SU-DHL-6 (cell line): Measurements from ENCODE around the gene KLF18.
"Not testable (repeated sequence)": the region's sequence is repeated elsewhere in the genome, so short reads cannot be mapped to it uniquely, and the experiment has no call there.

Experiments
- H2AFZ ChIP-seq: fragments of 200-600 bp; sonication (generic); 2 replicates; pipeline ENCODE4 v1.6.1; 2014; ENCODE audit warnings: low read depth, mild to moderate bottlenecking, moderate library complexity, mixed read lengths, antibody characterized with exemption, low read length; ENCODE audit not compliant: severe bottlenecking
- H3F3A ChIP-seq: fragments of 200-600 bp; shearing (Covaris generic); 2 replicates; pipeline ENCODE4 v1.6.0; 2016; ENCODE audit warnings: antibody characterized with exemption, mild to moderate bottlenecking; ENCODE audit not compliant: insufficient read depth
- H3K27ac ChIP-seq: fragments of 200-600 bp; sonication (generic); 2 replicates; pipeline ENCODE4 v1.5.1; 2016; ENCODE audit warnings: low read depth, mild to moderate bottlenecking, low read length, moderate library complexity, mixed read lengths
- H3K27me3 ChIP-seq: fragments of 200-600 bp; sonication (generic), shearing (Covaris generic); 2 replicates; pipeline ENCODE4 v1.6.0; 2014; ENCODE audit warnings: mild to moderate bottlenecking, low read length
- H3K36me3 ChIP-seq: fragments of 200-600 bp; sonication (generic); 2 replicates; pipeline ENCODE4 v1.6.1; 2014; ENCODE audit warnings: mild to moderate bottlenecking, low read length, mixed read lengths
- H3K4me2 ChIP-seq: fragments of 300-600, 200-600 bp; shearing (Covaris generic), sonication (generic); 2 replicates; pipeline ENCODE4 v1.6.0; 2014; ENCODE audit warnings: low read length, low read depth, mild to moderate bottlenecking; ENCODE audit not compliant: poor library complexity, severe bottlenecking
- H3K4me3 ChIP-seq: fragments of 200-600 bp; sonication (generic); 2 replicates; pipeline ENCODE4 v1.5.1; 2014; ENCODE audit warnings: antibody characterized with exemption, low read length, mild to moderate bottlenecking, mixed read lengths; ENCODE audit not compliant: insufficient read depth, poor library complexity, severe bottlenecking
- H3K79me2 ChIP-seq: fragments of 200-600 bp; sonication (generic); 2 replicates; pipeline ENCODE4 v1.6.1; 2014; ENCODE audit warnings: mild to moderate bottlenecking, low read length, moderate library complexity; ENCODE audit not compliant: insufficient read depth
- H3K9ac ChIP-seq: fragments of 200-600 bp; sonication (generic); 2 replicates; pipeline ENCODE4 v1.7.0; 2014; ENCODE audit warnings: mild to moderate bottlenecking, low read length
- H3K9me2 ChIP-seq: fragments of 200-600 bp; sonication (generic); replicated peaks from 2 replicates; pipeline ENCODE4 v1.6.1; 2014; ENCODE audit warnings: low read length; ENCODE audit not compliant: insufficient read depth
- H3K9me3 ChIP-seq: fragments of 200-600 bp; sonication (generic); 2 replicates; pipeline ENCODE4 v1.6.1; 2014; ENCODE audit warnings: low read length, mixed read lengths; ENCODE audit not compliant: insufficient read depth
- H4K20me1 ChIP-seq: fragments of 200-600 bp; sonication (generic); 2 replicates; pipeline ENCODE4 v1.6.1; 2014; ENCODE audit warnings: low read depth, mild to moderate bottlenecking, antibody characterized with exemption, low read length, moderate library complexity, mixed read lengths
- EZH2phosphoT487 ChIP-seq: fragments of 200-600 bp; sonication (generic), shearing (Covaris generic); conservative IDR thresholded peaks from 2 replicates; pipeline ENCODE4 v1.6.1; 2018; ENCODE audit warnings: mild to moderate bottlenecking, antibody characterized with exemption, low read length, moderate library complexity, mixed read lengths
- TF ChIP-seq, protein P1 (sequence below): fragments of 200-600 bp; sonication (generic); IDR thresholded peaks from one replicate; pipeline ENCODE4 v1.5.1; 2017; ENCODE audit warnings: antibody characterized with exemption, mild to moderate bottlenecking, low read length, moderate library complexity; ENCODE audit not compliant: insufficient read depth, poor library complexity, severe bottlenecking

Gene KLF18

DNA sequence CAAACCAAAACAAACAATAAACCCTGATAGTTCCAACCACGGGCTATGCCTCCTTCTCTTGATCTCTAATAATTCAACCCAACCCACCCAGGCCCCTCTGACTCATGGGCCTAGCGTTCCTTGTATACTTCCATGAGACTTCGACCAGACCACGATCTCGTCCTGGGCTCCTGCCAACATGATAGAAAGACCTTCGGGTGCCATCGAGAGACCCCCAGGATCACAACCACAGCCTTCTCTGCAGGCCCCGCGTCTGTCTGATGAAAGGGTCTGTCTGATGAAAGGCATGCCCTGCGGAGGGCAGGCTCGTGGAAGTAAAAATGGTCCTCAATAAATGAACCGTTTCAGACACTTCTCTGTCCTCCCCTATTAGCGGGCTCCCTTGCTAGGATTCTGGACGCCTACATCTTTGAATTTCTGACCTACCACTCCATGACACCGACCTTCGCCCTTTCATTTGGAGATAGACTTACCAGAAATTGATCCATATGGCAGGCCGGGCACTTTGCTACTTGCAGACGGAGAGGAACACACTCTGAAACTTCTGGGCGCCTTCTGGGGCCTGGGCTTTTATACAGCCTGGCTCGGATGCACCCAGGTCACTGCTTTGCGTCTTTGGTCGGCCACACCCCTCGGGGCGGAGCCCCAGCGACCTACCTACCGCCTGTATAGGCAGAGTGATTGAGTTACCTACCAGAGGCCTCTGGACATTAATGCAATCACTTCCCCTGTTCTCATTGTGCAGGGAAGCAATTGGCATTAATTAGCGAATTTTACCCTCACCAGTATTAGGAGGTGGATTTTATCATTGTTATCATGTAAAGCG lies 5.3 kb upstream of the KLF18 start:
- Histone ChIP-seq H3K4me3 (no peak overlapping the region), H2AFZ (no peak overlapping the region), H3K27ac (no peak overlapping the region), H3K9me3 (peaks cover 11% of the 10 kb centered on the region; the same call in 1 of the 2 replicates), H3K9me2 (no peaks in the 10 kb centered on the region), H3K4me2 (no peak overlapping the region), H3K27me3 (no peaks in the 10 kb centered on the region), H3K79me2 (no peaks in the 10 kb centered on the region), H4K20me1 (no peaks in the 10 kb centered on the region), H3K9ac (no peak overlapping the region), H3K36me3 (no peaks in the 10 kb centered on the region), H3F3A (no peaks in the 10 kb centered on the region)
- TF ChIP-seq, protein P1, sequence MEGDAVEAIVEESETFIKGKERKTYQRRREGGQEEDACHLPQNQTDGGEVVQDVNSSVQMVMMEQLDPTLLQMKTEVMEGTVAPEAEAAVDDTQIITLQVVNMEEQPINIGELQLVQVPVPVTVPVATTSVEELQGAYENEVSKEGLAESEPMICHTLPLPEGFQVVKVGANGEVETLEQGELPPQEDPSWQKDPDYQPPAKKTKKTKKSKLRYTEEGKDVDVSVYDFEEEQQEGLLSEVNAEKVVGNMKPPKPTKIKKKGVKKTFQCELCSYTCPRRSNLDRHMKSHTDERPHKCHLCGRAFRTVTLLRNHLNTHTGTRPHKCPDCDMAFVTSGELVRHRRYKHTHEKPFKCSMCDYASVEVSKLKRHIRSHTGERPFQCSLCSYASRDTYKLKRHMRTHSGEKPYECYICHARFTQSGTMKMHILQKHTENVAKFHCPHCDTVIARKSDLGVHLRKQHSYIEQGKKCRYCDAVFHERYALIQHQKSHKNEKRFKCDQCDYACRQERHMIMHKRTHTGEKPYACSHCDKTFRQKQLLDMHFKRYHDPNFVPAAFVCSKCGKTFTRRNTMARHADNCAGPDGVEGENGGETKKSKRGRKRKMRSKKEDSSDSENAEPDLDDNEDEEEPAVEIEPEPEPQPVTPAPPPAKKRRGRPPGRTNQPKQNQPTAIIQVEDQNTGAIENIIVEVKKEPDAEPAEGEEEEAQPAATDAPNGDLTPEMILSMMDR, result no peak
- TF ChIP-seq EZH2phosphoT487, result no peak

DNA sequence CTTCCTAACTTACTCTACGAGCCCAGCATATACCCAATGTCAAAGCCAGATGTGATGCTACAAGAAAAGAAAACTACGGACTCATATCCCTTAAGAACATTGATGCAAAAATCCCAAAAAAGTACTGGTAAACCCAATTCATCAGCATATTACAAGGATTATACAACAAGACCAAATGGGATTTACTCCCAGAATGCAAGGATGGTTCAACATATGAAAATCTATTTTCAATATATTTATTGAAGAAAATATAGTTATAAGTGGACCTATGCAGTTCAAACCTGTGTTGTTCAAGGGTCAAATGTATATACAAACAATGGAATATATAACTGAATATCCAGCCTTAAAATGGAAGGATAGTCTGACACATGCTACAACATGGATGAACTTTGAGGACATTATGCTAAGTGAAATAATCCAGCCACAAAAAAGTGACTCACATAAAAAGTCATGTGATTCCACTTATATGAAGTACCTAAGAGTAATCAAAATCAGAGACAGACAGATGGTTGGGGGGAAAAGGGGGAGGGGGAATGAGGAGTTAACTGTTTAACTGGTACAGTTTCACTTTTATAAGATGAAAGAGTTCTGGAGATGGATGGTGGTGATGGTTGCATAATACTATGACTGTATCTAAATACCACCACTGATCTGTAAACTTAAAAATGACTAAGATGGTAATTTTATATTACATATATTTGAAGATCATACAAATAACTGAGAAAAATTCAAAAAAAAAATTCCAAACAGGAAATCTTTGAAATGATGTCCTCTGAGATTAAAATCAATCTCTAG lies 3.7 kb upstream of the KLF18 start:
- TF ChIP-seq, protein P1, result no peak
- TF ChIP-seq EZH2phosphoT487, result no peak
- Histone ChIP-seq H3K9me3 (peaks cover 11% of the 10 kb centered on the region; the same call in 1 of the 2 replicates), H4K20me1 (no peaks in the 10 kb centered on the region), H3K4me3 (no peak overlapping the region), H3K4me2 (no peak overlapping the region), H3K27me3 (no peaks in the 10 kb centered on the region), H3K27ac (no peak overlapping the region), H3K36me3 (no peaks in the 10 kb centered on the region), H3K9me2 (no peaks in the 10 kb centered on the region), H3K79me2 (no peaks in the 10 kb centered on the region), H3F3A (no peaks in the 10 kb centered on the region), H3K9ac (no peak overlapping the region), H2AFZ (no peak overlapping the region)

DNA sequence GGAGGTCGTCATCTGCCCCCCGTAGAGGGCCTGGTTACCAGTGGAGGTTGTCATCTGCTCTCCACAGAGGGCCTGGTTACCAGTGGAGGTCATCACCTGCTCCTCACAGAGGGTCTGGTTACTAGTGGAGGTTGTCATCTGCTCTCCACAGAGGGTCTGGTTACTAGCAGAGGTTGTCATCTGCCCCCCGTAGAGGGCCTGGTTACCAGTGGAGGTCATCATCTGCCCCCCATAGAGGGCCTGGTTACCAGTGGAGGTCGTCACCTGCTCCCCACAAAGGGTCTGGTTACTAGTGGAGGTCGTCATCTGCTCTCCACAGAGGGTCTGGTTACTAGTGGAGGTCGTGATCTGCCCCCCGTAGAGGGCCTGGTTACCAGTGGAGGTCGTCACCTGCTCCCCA lies 1.9 kb downstream of the KLF18 start:
- not testable (repeated sequence) for H3K9me3 ChIP-seq, H3K27ac ChIP-seq, H3K27me3 ChIP-seq, H3K4me3 ChIP-seq, H3K36me3 ChIP-seq, H2AFZ ChIP-seq, H3K9me2 ChIP-seq, H3F3A ChIP-seq, H3K4me2 ChIP-seq, H3K9ac ChIP-seq, H4K20me1 ChIP-seq, H3K79me2 ChIP-seq

DNA sequence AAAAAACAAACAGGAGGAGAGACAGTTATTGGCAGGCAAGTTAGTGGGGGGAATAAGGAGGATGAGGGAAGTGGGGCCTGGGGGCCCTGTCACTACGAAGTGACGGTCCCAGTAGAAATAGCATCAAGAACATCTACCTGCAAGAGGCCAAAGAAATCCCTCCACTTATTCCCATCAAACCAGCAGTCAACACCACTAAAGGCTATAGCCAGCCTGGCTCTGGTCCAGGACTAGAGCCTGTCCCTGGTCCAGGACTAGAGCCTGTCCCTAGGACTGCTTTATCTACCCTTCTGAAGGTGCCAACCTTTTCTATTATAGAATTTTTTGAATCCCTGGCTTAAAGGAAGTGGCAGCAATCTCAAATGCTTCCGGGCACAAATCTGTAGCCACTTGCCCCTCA lies 3.2 kb downstream of the KLF18 start:
- no peaks in the 10 kb centered on the region for H3K36me3 ChIP-seq
- no peaks in the 10 kb centered on the region for H3K79me2 ChIP-seq
- TF ChIP-seq, protein P1, result no peak
- no peak for TF ChIP-seq EZH2phosphoT487
- no peak overlapping the region for H3K4me2 ChIP-seq
- no peaks in the 10 kb centered on the region for H3F3A ChIP-seq
- H3K9me2 ChIP-seq, result no peaks in the 10 kb centered on the region
- H3K9me3 ChIP-seq, result no peaks in the 10 kb centered on the region
- H3K27ac ChIP-seq, result no peak overlapping the region
- no peak overlapping the region for H3K9ac ChIP-seq
- no peak overlapping the region for H2AFZ ChIP-seq
- H3K4me3 ChIP-seq, result no peak overlapping the region
- no peaks in the 10 kb centered on the region for H3K27me3 ChIP-seq
- H4K20me1 ChIP-seq, result no peaks in the 10 kb centered on the region
